HUES6 (cell line): Measurements from ENCODE around the gene TULP1.
"Not testable (repeated sequence)": the region's sequence is repeated elsewhere in the genome, so short reads cannot be mapped to it uniquely, and the experiment has no call there.

Experiments used
- H3K27ac ChIP-seq: 2 replicates; pipeline ENCODE4 v1.7.0; 2013; ENCODE audit warnings: low read depth, mild to moderate bottlenecking, low read length, inconsistent platforms
- H3K27me3 ChIP-seq: 2 replicates; pipeline ENCODE4 v1.6.1; 2013; ENCODE audit warnings: low read length; ENCODE audit not compliant: control insufficient read depth, insufficient read depth
- H3K36me3 ChIP-seq: 2 replicates; pipeline ENCODE4 v1.6.1; 2013; ENCODE audit warnings: low read length; ENCODE audit not compliant: control insufficient read depth, insufficient read depth
- H3K4me1 ChIP-seq: 2 replicates; pipeline ENCODE4 v1.6.1; 2013; ENCODE audit warnings: low read length; ENCODE audit not compliant: control insufficient read depth, insufficient read depth
- H3K4me3 ChIP-seq: 2 replicates; pipeline ENCODE4 v1.5.1; 2013; ENCODE audit warnings: low read depth, low read length
- H3K9ac ChIP-seq: one replicate; pipeline ENCODE4 v1.6.1; 2013; ENCODE audit warnings: mild to moderate bottlenecking, low read length
- H3K9me3 ChIP-seq: 2 replicates; pipeline ENCODE4 v1.6.1; 2013; ENCODE audit warnings: low read depth, low read length; ENCODE audit not compliant: control insufficient read depth, insufficient read depth

The TULP1 gene

GRCh38 chr6:35521235-35521634, 8.5 kb upstream of the TULP1 start:
- no peaks in the 10 kb centered on the region for H3K27me3 ChIP-seq
- no peaks in the 10 kb centered on the region for H3K9me3 ChIP-seq
- no peak overlapping the region for H3K4me3 ChIP-seq
- no peaks in the 10 kb centered on the region for H3K36me3 ChIP-seq
- H3K4me1 ChIP-seq: peaks cover 11% of the 10 kb centered on the region; the same call in 1 of the 2 replicates
- H3K27ac ChIP-seq: no peak overlapping the region
- H3K9ac ChIP-seq: no peak overlapping the region

GRCh38 chr6:35519313-35520015, 6.8 kb upstream of the TULP1 start:
- no peak overlapping the region for H3K27ac ChIP-seq
- H3K9me3 ChIP-seq: no peaks in the 10 kb centered on the region
- H3K36me3 ChIP-seq: no peaks in the 10 kb centered on the region
- no peak overlapping the region for H3K4me3 ChIP-seq
- peaks cover 11% of the 10 kb centered on the region; the same call in 1 of the 2 replicates for H3K4me1 ChIP-seq
- no peaks in the 10 kb centered on the region for H3K27me3 ChIP-seq
- H3K9ac ChIP-seq: no peak overlapping the region

GRCh38 chr6:35518566-35519312, 6.0 kb upstream of the TULP1 start:
- H3K9me3 ChIP-seq: no peaks in the 10 kb centered on the region
- no peak overlapping the region for H3K4me3 ChIP-seq
- H3K27ac ChIP-seq: no peak overlapping the region
- H3K36me3 ChIP-seq: no peaks in the 10 kb centered on the region
- H3K27me3 ChIP-seq: no peaks in the 10 kb centered on the region
- H3K4me1 ChIP-seq: peaks cover 11% of the 10 kb centered on the region; the same call in 1 of the 2 replicates
- H3K9ac ChIP-seq: no peak overlapping the region

GRCh38 chr6:35517978-35518377, 5.3 kb upstream of the TULP1 start:
- not testable (repeated sequence) for H3K36me3 ChIP-seq, H3K9me3 ChIP-seq, H3K4me3 ChIP-seq, H3K27me3 ChIP-seq, H3K27ac ChIP-seq, H3K9ac ChIP-seq
- peaks cover 11% of the 10 kb centered on the region; the same call in 1 of the 2 replicates for H3K4me1 ChIP-seq

- Histone ChIP-seq H3K27ac (no peak overlapping the region), H3K4me1 (peaks cover 16% of the 10 kb centered on the region), H3K27me3 (no peaks in the 10 kb centered on the region), H3K4me3 (no peak overlapping the region), H3K9ac (no peak overlapping the region), H3K9me3 (no peaks in the 10 kb centered on the region), H3K36me3 (no peaks in the 10 kb centered on the region)
Measured at GRCh38 chr6:35516712-35517111, 4.0 kb upstream of the TULP1 start.

- H3K4me3 ChIP-seq, H3K9me3 ChIP-seq, H3K27me3 ChIP-seq, H3K9ac ChIP-seq, H3K36me3 ChIP-seq, H3K27ac ChIP-seq: not testable (repeated sequence)
- H3K4me1 ChIP-seq: peaks cover 24% of the 10 kb centered on the region
Measured at GRCh38 chr6:35515939-35516338, 3.2 kb upstream of the TULP1 start.

GRCh38 chr6:35514587-35514986, 1.9 kb upstream of the TULP1 start:
- no peak overlapping the region for H3K9ac ChIP-seq
- H3K36me3 ChIP-seq: no peaks in the 10 kb centered on the region
- peaks cover 6% of the 10 kb centered on the region; the same call in 1 of the 2 replicates for H3K27me3 ChIP-seq
- H3K9me3 ChIP-seq: no peaks in the 10 kb centered on the region
- H3K4me3 ChIP-seq: no peak overlapping the region
- H3K27ac ChIP-seq: no peak overlapping the region
- peaks cover 23% of the 10 kb centered on the region for H3K4me1 ChIP-seq

GRCh38 chr6:35512006-35512405, 690 bp downstream of the TULP1 start:
- Histone ChIP-seq H3K4me3 (peak overlapping the region; percentile 43), H3K27ac (no peak overlapping the region), H3K4me1 (peaks cover 31% of the 10 kb centered on the region), H3K9me3 (no peaks in the 10 kb centered on the region), H3K36me3 (no peaks in the 10 kb centered on the region), H3K27me3 (peaks cover 6% of the 10 kb centered on the region; the same call in 1 of the 2 replicates), H3K9ac (no peak overlapping the region)

GRCh38 chr6:35511562-35511941, 1.1 kb downstream of the TULP1 start:
- H3K36me3 ChIP-seq: no peaks in the 10 kb centered on the region
- peaks cover 6% of the 10 kb centered on the region; the same call in 1 of the 2 replicates for H3K27me3 ChIP-seq
- H3K9me3 ChIP-seq: no peaks in the 10 kb centered on the region
- no peak overlapping the region for H3K9ac ChIP-seq
- no peak overlapping the region for H3K27ac ChIP-seq
- peaks cover 33% of the 10 kb centered on the region for H3K4me1 ChIP-seq
- peak overlapping the region; percentile 44 for H3K4me3 ChIP-seq

GRCh38 chr6:35510916-35511561, 1.7 kb downstream of the TULP1 start:
- H3K9ac ChIP-seq: no peak overlapping the region
- no peaks in the 10 kb centered on the region for H3K36me3 ChIP-seq
- no peak overlapping the region for H3K27ac ChIP-seq
- H3K27me3 ChIP-seq: peaks cover 6% of the 10 kb centered on the region; the same call in 1 of the 2 replicates
- no peaks in the 10 kb centered on the region for H3K9me3 ChIP-seq
- H3K4me1 ChIP-seq: peaks cover 36% of the 10 kb centered on the region
- H3K4me3 ChIP-seq: peak overlapping the region; percentile 44

- Histone ChIP-seq H3K9ac (no peak overlapping the region), H3K27me3 (peaks cover 6% of the 10 kb centered on the region; the same call in 1 of the 2 replicates), H3K27ac (no peak overlapping the region), H3K4me3 (no peak overlapping the region), H3K36me3 (no peaks in the 10 kb centered on the region), H3K9me3 (no peaks in the 10 kb centered on the region), H3K4me1 (peaks cover 42% of the 10 kb centered on the region)
Measured at GRCh38 chr6:35508542-35508941, 4.2 kb downstream of the TULP1 start.
